GM15510 (cell line): Measurements from ENCODE around the gene ERMAP.

Experiments used
- POLR2A ChIP-seq: IDR thresholded peaks from 3 replicates; pipeline ENCODE4 v1.6.1; 2011; ENCODE audit warnings: borderline replicate concordance; ENCODE audit not compliant: insufficient read length; ENCODE audit errors: extremely low read depth

Gene ERMAP

GRCh38 chr1:42832641-42833240, 15.8 kb downstream of the ERMAP start:
- TF ChIP-seq POLR2A = no peak

DNA sequence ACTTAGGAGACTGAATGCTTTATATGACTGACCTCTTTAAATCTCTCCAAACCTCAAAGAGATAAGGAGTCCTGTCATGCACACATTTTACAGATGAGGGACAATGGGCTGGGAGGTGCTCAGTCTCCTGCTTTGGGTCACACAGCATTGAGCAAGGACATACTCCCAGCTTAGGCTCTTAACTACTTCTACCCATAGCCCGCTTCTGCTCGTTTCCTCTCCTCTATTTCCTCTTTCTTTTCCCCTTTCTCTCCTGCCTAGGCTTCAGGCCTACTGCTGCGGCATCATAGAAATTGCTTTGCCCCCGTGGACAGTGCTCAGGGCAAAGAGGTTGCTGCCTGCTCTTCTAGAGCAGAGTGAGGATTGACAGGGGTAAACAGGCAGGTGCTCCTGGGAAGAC, 17.1 kb downstream of the ERMAP start:
- TF ChIP-seq POLR2A = no peak

DNA sequence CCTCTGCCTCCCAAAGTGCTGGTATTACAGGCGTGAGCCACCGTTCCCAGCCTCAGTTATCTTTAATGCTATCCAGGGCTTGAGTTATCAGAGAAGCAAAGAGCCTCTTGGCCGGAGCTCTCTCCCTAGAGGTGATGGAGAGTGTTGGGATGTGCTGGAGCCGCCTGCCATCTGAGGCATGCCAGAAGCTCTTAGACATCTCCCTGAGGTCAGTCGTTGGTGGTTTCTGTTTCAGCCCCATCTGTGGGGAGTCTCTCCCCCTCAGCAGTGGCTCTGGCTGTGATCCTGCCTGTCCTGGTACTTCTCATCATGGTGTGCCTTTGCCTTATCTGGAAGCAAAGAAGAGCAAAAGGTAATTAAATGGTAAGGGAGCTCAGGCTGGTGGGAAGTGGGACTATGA, 17.9 kb downstream of the ERMAP start:
- TF ChIP-seq POLR2A = no peak

DNA sequence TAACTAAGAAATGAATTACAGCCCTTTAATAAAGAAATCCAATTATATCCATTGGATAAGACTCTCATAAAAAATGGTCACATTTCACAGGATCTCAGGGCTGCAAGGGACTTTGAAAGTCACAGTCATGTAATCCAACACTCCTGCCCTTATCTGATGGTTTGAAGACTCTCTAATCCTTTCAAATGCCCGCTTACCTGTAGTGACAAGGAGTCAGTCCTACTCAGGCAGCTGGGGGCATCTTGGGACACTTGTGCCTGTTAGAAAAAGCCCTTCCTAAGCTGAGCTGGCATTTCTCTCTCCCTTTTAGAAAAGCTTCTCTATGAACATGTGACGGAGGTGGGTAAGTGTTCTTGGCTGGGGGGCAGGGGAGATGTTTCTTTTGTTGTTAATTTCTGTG, 18.5 kb downstream of the ERMAP start:
- TF ChIP-seq POLR2A = no peak

DNA sequence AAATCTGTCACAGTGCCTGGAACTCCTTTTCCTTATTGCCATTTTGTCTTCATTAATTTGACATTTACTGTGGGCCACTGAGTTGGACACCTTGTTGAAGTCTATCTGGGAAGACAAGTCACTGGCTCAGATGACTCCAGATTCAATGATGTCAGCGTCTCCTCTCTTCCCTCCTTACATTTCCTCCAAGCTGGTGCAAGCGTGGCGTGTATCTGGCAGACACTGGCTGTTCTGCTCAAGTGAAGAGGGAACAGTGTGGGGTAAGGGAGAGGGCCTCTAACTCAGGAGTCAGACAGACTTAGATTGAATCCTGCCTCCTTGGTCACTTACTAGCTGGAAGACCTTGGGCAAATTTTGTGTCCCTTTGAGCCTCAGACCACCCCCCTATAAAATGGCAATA, 20.8 kb downstream of the ERMAP start:
- no peak for TF ChIP-seq POLR2A

- TF ChIP-seq POLR2A = no peak
Observed at GRCh38 chr1:42838482-42839190, 21.7 kb downstream of the ERMAP start.

- TF ChIP-seq POLR2A = no peak
Observed at GRCh38 chr1:42841010-42841409, 24.1 kb downstream of the ERMAP start.

- TF ChIP-seq POLR2A = no peak
Observed at GRCh38 chr1:42841440-42842147, 24.7 kb downstream of the ERMAP start.

DNA sequence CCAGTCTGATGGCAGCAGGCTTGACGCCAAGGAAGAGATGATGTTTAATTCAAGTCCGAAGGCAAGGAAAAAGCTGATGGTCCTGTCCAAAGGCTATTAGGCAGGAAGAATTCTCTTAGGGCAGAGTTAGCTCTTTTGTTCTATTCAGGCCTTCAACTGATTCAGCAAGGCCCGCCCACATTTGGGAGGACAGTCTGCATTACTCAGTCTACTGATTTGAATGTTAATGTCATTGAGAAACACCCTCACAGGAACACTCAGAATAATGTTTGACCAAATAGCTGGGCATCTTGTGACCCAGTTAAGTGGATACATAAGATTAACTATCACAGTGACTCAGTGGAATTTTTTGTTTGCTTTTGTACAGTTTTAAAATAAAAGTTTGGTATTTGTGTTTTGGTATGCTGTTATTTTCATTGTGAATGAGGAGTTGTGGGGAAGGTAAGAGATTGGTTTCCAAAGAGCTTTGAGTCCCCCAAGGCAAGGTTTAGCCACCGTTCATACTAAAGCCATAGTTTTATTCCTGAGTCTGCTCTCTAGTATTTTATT, 27.7 kb downstream of the ERMAP start:
- no peak for TF ChIP-seq POLR2A

DNA sequence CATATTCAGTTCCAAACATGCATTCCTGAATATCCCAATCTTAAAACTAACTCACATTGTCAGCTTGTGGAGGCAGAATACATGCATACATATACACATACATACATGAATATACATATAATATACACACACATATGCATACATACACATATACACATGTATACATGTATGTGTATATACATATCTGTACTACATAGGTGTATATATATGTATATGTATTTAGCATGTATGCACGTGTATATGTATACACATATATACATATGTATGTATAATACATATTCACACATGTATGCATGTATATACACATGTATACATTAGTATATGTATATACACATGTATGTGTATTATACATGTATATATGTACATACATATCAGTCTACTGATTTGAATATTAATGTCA, 28.3 kb downstream of the ERMAP start:
- TF ChIP-seq POLR2A = no peak

GRCh38 chr1:42845866-42846256, 28.9 kb downstream of the ERMAP start:
- TF ChIP-seq POLR2A = no peak

DNA sequence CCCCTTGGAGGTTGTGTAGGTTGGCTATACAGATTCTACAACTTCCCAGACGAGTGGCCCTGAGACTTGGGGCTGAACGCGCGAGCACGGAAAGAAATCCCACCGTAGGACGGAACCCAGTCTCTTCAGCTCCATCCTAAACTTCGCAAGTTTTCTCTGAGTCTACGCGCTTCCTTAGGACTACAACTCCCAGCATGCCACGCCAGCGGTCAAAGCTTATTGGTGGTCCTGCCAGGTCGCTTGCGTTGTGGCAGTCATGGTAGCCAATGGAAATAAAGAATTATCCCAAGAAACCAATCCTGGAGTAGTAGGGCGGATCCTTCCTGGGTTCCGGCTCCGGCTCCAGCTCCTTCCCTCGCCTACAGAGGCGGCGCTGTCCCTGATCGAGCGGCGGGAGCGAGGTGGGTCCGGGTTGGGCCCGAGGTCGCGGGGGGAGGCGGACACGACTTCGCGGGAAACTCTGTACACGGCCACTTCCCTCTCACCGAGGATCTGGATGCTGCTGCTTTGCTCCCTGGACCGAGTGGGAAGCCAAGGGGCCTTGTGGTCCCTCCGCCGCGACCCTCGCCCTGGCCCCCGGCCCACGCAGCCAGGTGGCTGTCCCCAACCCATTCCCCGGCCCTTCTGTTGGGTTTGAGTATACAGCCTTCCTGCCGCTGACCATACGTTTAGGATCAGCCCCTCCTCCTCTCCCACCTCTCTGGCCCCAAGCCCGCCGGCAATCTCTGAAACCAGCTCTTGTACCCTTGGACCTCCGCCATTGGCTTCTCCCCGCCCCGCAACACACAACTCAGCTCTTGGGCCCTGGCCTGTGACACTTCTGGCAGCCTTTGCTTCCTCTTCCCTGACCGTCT, 29.6 kb downstream of the ERMAP start, which contains the start of gene ZNF691:
Gene ZNF691 (plus strand): TSS at position 357 of the 854 bp plus-strand sequence. CDS start 3,046 bp downstream, outside the sequence.
- TF ChIP-seq POLR2A = peak; percentile 88

DNA sequence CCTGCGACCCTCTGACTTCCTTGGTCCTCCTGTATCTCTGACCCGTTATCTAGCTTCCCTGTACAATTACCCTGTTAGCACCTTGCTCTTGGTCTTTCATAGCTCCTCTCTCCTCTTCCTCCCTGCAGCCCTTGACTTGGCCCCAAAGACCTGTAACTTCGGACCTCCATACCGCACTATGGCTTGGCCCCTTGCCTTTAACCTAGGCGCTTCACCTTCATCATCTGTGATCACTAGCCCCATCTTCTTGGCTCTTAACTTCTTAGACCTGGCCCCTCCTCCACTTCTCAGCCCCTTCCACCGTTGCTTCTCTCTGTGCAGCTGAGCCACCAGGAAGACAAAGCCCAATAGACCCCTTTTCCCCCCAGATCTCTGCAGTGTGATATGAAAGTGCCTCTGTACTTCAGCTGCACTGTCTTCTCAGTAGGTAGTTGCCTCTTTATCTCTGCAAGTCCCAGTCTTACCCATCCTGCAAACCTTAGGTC, 30.2 kb downstream of the ERMAP start:
- no peak for TF ChIP-seq POLR2A

DNA sequence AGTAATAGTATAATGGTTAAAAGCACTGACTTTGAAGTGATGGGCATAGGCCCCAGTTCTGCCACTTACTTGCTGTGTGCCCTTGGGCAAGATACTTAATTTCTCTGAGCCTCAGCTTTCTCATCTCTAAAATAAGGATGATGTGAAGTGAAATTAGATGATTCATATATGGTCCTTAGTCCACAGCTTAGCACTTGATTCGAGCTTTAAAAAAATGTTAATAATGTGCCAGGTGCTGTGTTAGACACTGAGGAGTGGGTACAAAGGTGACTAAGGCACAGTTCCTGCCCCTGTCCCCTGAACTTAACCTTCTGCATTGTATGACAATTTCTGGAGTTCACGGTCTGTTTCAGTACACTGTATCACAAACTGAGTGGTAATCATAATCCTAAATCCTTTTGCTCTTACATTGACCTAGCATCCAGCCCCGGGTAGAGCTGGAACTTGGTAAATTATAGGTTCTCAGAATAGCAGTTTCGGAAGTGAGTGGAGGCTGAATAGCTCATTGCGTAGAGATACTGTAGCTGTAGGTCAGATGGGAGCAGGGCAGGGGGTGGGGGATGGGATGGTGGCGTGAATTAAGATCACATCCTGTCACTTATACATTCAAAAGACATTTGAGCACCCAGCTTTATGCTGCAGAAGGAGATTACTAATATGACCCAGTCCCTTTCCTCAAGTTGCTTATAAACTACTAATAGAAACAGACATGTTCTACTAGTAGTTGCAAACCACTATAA, 31.0 kb downstream of the ERMAP start:
- TF ChIP-seq POLR2A = no peak

DNA sequence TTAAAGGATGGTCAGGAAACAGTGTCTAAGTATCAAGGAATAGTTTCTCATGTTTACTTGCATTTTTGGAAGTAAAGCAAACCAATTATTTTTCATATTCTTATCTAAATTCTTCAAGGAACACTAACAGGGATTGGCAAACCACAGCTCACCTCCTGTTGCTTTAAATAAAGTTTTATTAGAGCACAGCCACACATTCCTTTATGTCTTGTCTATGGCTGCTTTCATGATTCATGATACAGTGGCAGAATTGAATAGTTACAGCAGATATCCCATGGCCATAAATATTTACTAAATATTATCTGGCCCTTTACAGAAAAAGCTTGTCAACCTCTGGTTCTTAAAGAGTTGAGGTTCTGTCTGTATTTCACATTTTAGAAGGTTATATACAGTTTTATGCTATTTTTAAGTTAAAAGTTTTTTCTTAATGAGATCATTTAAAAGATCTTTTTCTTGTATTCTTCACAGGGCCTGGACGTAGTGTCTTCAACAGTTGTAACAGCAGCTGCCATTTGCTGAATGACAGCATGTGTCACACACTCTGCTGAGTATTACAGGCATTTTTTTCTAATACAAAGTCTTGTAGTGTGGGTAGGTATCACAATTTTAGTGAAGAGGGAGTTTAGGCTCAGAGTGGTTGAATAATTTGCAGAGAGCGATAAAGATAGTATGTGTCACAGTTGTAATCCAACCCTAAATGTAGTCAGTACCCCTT, 32.1 kb downstream of the ERMAP start:
- no peak for TF ChIP-seq POLR2A
